Trophoblast cell (in vitro differentiated cells and primary cell): ENCODE data around the gene MFF.
"Not testable (repeated sequence)": the region's sequence is repeated elsewhere in the genome, so short reads cannot be mapped to it uniquely, and the experiment has no call there.

Experiments used
- DNase-seq, 2 donors: peaks; one replicate each; pipeline ENCODE4 v3.0.0-alpha.2; 2016
- H2AFZ ChIP-seq: 2 replicates; pipeline ENCODE4 v1.6.1; 2013; ENCODE audit warnings: low read length, moderate library complexity, mild to moderate bottlenecking; ENCODE audit not compliant: insufficient read depth, poor library complexity
- H2AK5ac ChIP-seq: 2 replicates; pipeline ENCODE4 v1.6.1; 2013; ENCODE audit warnings: mild to moderate bottlenecking, low read length
- H2BK120ac ChIP-seq: 2 replicates; pipeline ENCODE4 v1.6.1; 2013; ENCODE audit warnings: low read length, mild to moderate bottlenecking, moderate library complexity; ENCODE audit not compliant: insufficient read depth, poor library complexity
- H2BK12ac ChIP-seq: 2 replicates; pipeline ENCODE4 v1.6.1; 2013; ENCODE audit warnings: mild to moderate bottlenecking, low read length, moderate library complexity
- H2BK5ac ChIP-seq: 2 replicates; pipeline ENCODE4 v1.6.1; 2013; ENCODE audit warnings: low read length, low read depth, moderate library complexity, mild to moderate bottlenecking; ENCODE audit not compliant: poor library complexity
- H3K14ac ChIP-seq: 2 replicates; pipeline ENCODE4 v1.6.1; 2013; ENCODE audit warnings: mild to moderate bottlenecking, low read length
- H3K18ac ChIP-seq: 2 replicates; pipeline ENCODE4 v1.6.1; 2013; ENCODE audit warnings: mild to moderate bottlenecking, low read length
- H3K23ac ChIP-seq: 2 replicates; pipeline ENCODE4 v1.6.1; 2013; ENCODE audit warnings: low read length
- H3K27ac ChIP-seq: 2 replicates; pipeline ENCODE4 v1.5.1; 2013; ENCODE audit warnings: low read depth, mild to moderate bottlenecking, inconsistent platforms, low read length, moderate library complexity
- H3K27me3 ChIP-seq: 2 replicates; pipeline ENCODE4 v1.6.1; 2013; ENCODE audit warnings: inconsistent platforms, mild to moderate bottlenecking, low read length, moderate library complexity; ENCODE audit not compliant: insufficient read depth
- H3K36me3 ChIP-seq, 2 experiments: 1 replicate in 1 of 2; 2 replicates in 1 of 2; pipeline ENCODE4 v1.6.1; 2013; ENCODE audit warnings: low read length in 2 of 2, mild to moderate bottlenecking in 2 of 2, moderate library complexity in 1 of 2; ENCODE audit not compliant: insufficient read depth in 2 of 2, control insufficient read depth in 1 of 2
- H3K4ac ChIP-seq: 2 replicates; pipeline ENCODE4 v1.6.1; 2013; ENCODE audit warnings: low read depth, mild to moderate bottlenecking, low read length, moderate library complexity
- H3K4me1 ChIP-seq, 2 experiments: 1 replicate in 1 of 2; 2 replicates in 1 of 2; pipeline ENCODE4 v1.6.1; 2013; ENCODE audit warnings: low read length in 2 of 2, mild to moderate bottlenecking in 2 of 2, moderate library complexity in 1 of 2; ENCODE audit not compliant: insufficient read depth in 2 of 2, control insufficient read depth in 1 of 2
- H3K4me2 ChIP-seq: 2 replicates; pipeline ENCODE4 v1.6.1; 2013; ENCODE audit warnings: inconsistent platforms, mild to moderate bottlenecking, low read length, moderate library complexity
- H3K4me3 ChIP-seq: 2 replicates; pipeline ENCODE4 v1.5.1; 2013; ENCODE audit warnings: mild to moderate bottlenecking, low read depth, low read length, inconsistent platforms
- H3K79me1 ChIP-seq: one replicate; pipeline ENCODE4 v1.6.1; 2013; ENCODE audit warnings: low read length
- H3K79me2 ChIP-seq: 2 replicates; pipeline ENCODE4 v1.6.1; 2013; ENCODE audit warnings: low read length, mild to moderate bottlenecking; ENCODE audit not compliant: control insufficient read depth, insufficient read depth, poor library complexity
- H3K9ac ChIP-seq: 2 replicates; pipeline ENCODE4 v1.6.1; 2013; ENCODE audit warnings: mild to moderate bottlenecking, low read length
- H3K9me3 ChIP-seq: 2 replicates; pipeline ENCODE4 v1.6.1; 2013; ENCODE audit warnings: low read depth, mild to moderate bottlenecking, control low read depth, inconsistent platforms, low read length; ENCODE audit not compliant: insufficient read depth
- H4K12ac ChIP-seq: 2 replicates; pipeline ENCODE4 v1.6.1; 2013; ENCODE audit warnings: low read depth, mild to moderate bottlenecking, low read length, moderate library complexity
- H4K8ac ChIP-seq: 2 replicates; pipeline ENCODE4 v1.6.1; 2013; ENCODE audit warnings: low read depth, mild to moderate bottlenecking, low read length, moderate library complexity
- H4K91ac ChIP-seq: one replicate; pipeline ENCODE4 v1.6.1; 2013; ENCODE audit warnings: low read depth, mild to moderate bottlenecking, low read length, moderate library complexity
- WGBS: extraction: QIAGEN DNeasy Blood & Tissue Kit; methylation state at CpG from one replicate; pipeline ENCODE4 v1.1.7; 2013; ENCODE audit warnings: missing lambda C conversion rate; ENCODE audit not compliant: insufficient read length, insufficient coverage; ENCODE audit errors: extremely low coverage; 5-methylcytosine and 5-hydroxymethylcytosine counted together

Gene MFF

GRCh38 chr2:227378371-227378782 lies 53.3 kb downstream of the MFF start:
- Histone ChIP-seq H3K4me3 (no peak overlapping the region), H2BK12ac (no peak overlapping the region), H3K4me1 (peaks cover 0 to 2% of the 10 kb centered on the region in 2 experiments), H3K79me1 (no peaks in the 10 kb centered on the region), H3K27ac (no peak overlapping the region), H3K23ac (no peak overlapping the region), H4K8ac (no peak overlapping the region), H3K4ac (no peak overlapping the region), H3K9me3 (no peaks in the 10 kb centered on the region), H4K91ac (no peak overlapping the region), H3K36me3 (no peaks in the 10 kb centered on the region), H2AFZ (no peak overlapping the region), H2BK5ac (no peak overlapping the region), H3K4me2 (no peak overlapping the region), H2BK120ac (no peak overlapping the region), H2AK5ac (no peak overlapping the region), H4K12ac (no peak overlapping the region), H3K27me3 (no peaks in the 10 kb centered on the region), H3K18ac (no peak overlapping the region), H3K14ac (no peak overlapping the region), H3K79me2 (no peaks in the 10 kb centered on the region), H3K9ac (no peak overlapping the region)
- peak; percentile 88 to 98 for DNase-seq
- WGBS, result no CpG with 5 or more reads among the region's 4 CpGs

GRCh38 chr2:227379095-227379494 lies 54.0 kb downstream of the MFF start, which contains the start of gene TM4SF20:
Gene TM4SF20 (minus strand): TSS chr2:227379306. CDS start chr2:227379268, 38 bp downstream.
- no peak within 1 kb of the TSS for H2AK5ac ChIP-seq
- H2AFZ ChIP-seq, result no peak within 1 kb of the TSS
- H2BK120ac ChIP-seq, result no peak within 1 kb of the TSS
- H3K27ac ChIP-seq, result no peak within 1 kb of the TSS
- peak within 1 kb of the TSS; percentile 9 for H3K23ac ChIP-seq
- H3K79me2 ChIP-seq, result no peaks in the 10 kb centered on the region
- H4K8ac ChIP-seq, result no peak within 1 kb of the TSS
- H3K4ac ChIP-seq, result no peak within 1 kb of the TSS
- no peak within 1 kb of the TSS for H3K14ac ChIP-seq
- H3K79me1 ChIP-seq, result no peaks in the 10 kb centered on the region
- no peak within 1 kb of the TSS for H4K91ac ChIP-seq
- no peak within 1 kb of the TSS for H3K4me3 ChIP-seq
- no peak within 1 kb of the TSS for H2BK5ac ChIP-seq
- no peak within 1 kb of the TSS for H3K18ac ChIP-seq
- no peak within 1 kb of the TSS for H4K12ac ChIP-seq
- H2BK12ac ChIP-seq, result no peak within 1 kb of the TSS
- no CpG with 5 or more reads among the region's 4 CpGs for WGBS
- no peak within 1 kb of the TSS for H3K9ac ChIP-seq
- H3K4me2 ChIP-seq, result no peak within 1 kb of the TSS
- no peaks in the 10 kb centered on the region for H3K9me3 ChIP-seq
- DNase-seq, result no peak
- no peaks in the 10 kb centered on the region for H3K27me3 ChIP-seq
- no peaks in the 10 kb centered on the region for H3K36me3 ChIP-seq
- H3K4me1 ChIP-seq, result peaks cover 0 to 2% of the 10 kb centered on the region in 2 experiments

GRCh38 chr2:227382241-227382835 lies 57.3 kb downstream of the MFF start:
- H4K91ac ChIP-seq, H3K79me1 ChIP-seq, H2AK5ac ChIP-seq, H3K9me3 ChIP-seq, H3K4me2 ChIP-seq, H3K79me2 ChIP-seq, H2AFZ ChIP-seq, H3K18ac ChIP-seq, H3K27ac ChIP-seq, H2BK120ac ChIP-seq, DNase-seq, H4K12ac ChIP-seq, H2BK5ac ChIP-seq, H3K14ac ChIP-seq, H3K27me3 ChIP-seq, H3K4me3 ChIP-seq, H3K9ac ChIP-seq, H3K23ac ChIP-seq, H3K36me3 ChIP-seq, H2BK12ac ChIP-seq, H4K8ac ChIP-seq, H3K4me1 ChIP-seq, H3K4ac ChIP-seq: not testable (repeated sequence)
- WGBS, result no CpG with 5 or more reads among the region's 2 CpGs

GRCh38 chr2:227383686-227384085 lies 58.6 kb downstream of the MFF start:
- Histone ChIP-seq H3K36me3 (no peaks in the 10 kb centered on the region), H3K9ac (no peak overlapping the region), H3K79me2 (no peaks in the 10 kb centered on the region), H2BK5ac (no peak overlapping the region), H3K23ac (no peak overlapping the region), H3K4ac (no peak overlapping the region), H2BK12ac (no peak overlapping the region), H3K27me3 (no peaks in the 10 kb centered on the region), H3K4me3 (no peak overlapping the region), H4K8ac (no peak overlapping the region), H3K4me2 (no peak overlapping the region), H3K9me3 (no peaks in the 10 kb centered on the region), H2AK5ac (no peak overlapping the region), H3K79me1 (no peaks in the 10 kb centered on the region), H4K12ac (no peak overlapping the region), H2AFZ (no peak overlapping the region), H3K27ac (no peak overlapping the region), H3K18ac (no peak overlapping the region), H3K4me1 (no peaks in the 10 kb centered on the region), H4K91ac (no peak overlapping the region), H3K14ac (no peak overlapping the region), H2BK120ac (no peak overlapping the region)
- DNase-seq, result no peak
- no CpG with 5 or more reads among the region's 3 CpGs for WGBS
